Tibial nerve (tissue), 4 donors: ENCODE data around the gene RAC2.

Experiments
- CTCF ChIP-seq, 5 experiments: fragments of 200-600 bp in 3 of 5; fragments of 450-650 bp in 2 of 5; sonication (generic) in 3 of 5; IDR thresholded peaks; one replicate each; pipeline ENCODE4 v1.5.1; 2016 to 2019; ENCODE audit warnings: antibody characterized with exemption in 5 of 5, mild to moderate bottlenecking in 3 of 5, moderate library complexity in 2 of 5
- EP300 ChIP-seq, 2 donors: sonication (generic); formaldehyde crosslinking; IDR thresholded peaks; one replicate each; pipeline ENCODE4 v1.6.1; 2017; ENCODE audit warnings: antibody characterized with exemption in 2 of 2, mild to moderate bottlenecking in 1 of 2
- POLR2A ChIP-seq, 2 donors: fragments of 450-650 bp; IDR thresholded peaks; one replicate each; pipeline ENCODE4 v1.6.1; 2017; ENCODE audit warnings: antibody characterized with exemption in 2 of 2, mild to moderate bottlenecking in 2 of 2, moderate library complexity in 2 of 2

- TF ChIP-seq EP300 (IDR thresholded peaks at IDR 0.05) = no peak
- no peak for TF ChIP-seq CTCF (IDR thresholded peaks at IDR 0.05)
- TF ChIP-seq POLR2A (IDR thresholded peaks at IDR 0.05) = no peak
Observed at GRCh38 chr22:37244922-37245722, 1.1 kb upstream of the RAC2 start.
